ENCODE data around the gene STK17A.
A peak's percentile ranks its signal among the peaks of the same experiment; 100 is the strongest.

STK17A gene

DNA sequence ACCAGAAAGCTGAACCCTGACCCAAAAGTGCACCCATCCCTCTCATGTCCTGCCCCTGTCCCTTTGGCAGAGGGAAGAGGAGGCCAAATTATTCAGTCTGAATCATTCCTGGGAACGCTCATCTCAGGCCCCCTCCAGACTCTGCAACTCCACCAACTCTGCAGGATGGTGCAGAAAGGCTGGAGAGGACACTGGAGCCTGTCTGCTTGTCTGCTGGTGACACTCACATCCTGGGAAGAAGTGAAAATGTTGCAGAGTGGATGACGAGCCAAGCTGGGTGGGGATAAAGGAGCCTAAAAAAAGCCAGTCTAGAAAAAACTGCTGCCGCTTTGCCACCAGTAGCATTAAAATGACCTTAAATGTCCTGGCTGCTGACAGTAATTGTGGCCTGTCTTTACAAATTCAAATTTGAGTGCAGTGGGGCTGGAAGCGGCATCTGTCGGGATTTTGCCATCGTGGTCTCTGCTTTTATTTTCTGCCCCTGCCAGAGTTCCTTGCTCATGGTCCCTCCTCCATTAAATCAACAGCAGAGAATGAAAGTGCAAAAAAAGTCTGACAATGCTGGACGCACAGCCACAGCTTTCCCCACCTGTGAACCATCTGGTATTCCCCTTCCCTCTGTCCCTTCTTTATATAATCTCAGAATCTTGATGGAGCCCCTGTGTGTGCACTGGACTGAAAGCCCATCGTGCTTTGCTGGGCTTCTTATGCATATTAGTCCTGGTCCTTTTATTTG lies 63.9 kb downstream of the STK17A start:
- no peaks in the 10 kb centered on the region for H3K27me3 ChIP-seq (ENCODE audit: insufficient read depth, low read length, poor library complexity, severe bottlenecking)
- H3F3A ChIP-seq (ENCODE audit: low read depth): peaks cover 28% of the 10 kb centered on the region
- H3K4me2 ChIP-seq (ENCODE audit: low read depth, low read length, poor library complexity, severe bottlenecking): peak overlapping the region; percentile 89
- peaks cover 10% of the 10 kb centered on the region for H4K20me1 ChIP-seq (ENCODE audit: insufficient read depth, low read length, poor library complexity, severe bottlenecking)
- peaks cover 37% of the 10 kb centered on the region for H3K36me3 ChIP-seq (ENCODE audit: insufficient read depth, low read length)
- peaks cover 63% of the 10 kb centered on the region for H3K4me1 ChIP-seq (ENCODE audit: insufficient read depth, low read length, poor library complexity, severe bottlenecking)
- TF ChIP-seq EZH2phosphoT487 (IDR thresholded peaks at IDR 0.05; ENCODE audit: borderline replicate concordance): no peak
- TF ChIP-seq, protein P1, sequence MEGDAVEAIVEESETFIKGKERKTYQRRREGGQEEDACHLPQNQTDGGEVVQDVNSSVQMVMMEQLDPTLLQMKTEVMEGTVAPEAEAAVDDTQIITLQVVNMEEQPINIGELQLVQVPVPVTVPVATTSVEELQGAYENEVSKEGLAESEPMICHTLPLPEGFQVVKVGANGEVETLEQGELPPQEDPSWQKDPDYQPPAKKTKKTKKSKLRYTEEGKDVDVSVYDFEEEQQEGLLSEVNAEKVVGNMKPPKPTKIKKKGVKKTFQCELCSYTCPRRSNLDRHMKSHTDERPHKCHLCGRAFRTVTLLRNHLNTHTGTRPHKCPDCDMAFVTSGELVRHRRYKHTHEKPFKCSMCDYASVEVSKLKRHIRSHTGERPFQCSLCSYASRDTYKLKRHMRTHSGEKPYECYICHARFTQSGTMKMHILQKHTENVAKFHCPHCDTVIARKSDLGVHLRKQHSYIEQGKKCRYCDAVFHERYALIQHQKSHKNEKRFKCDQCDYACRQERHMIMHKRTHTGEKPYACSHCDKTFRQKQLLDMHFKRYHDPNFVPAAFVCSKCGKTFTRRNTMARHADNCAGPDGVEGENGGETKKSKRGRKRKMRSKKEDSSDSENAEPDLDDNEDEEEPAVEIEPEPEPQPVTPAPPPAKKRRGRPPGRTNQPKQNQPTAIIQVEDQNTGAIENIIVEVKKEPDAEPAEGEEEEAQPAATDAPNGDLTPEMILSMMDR (conservative IDR thresholded peaks at IDR 0.05; ENCODE audit: low read length): no peak
- no peaks in the 10 kb centered on the region for H3K9me2 ChIP-seq (replicated peaks; ENCODE audit: low read depth, low read length)
- H3K4me3 ChIP-seq (ENCODE audit: low read length, poor library complexity, severe bottlenecking): no peak overlapping the region
- peaks cover 51% of the 10 kb centered on the region for H3K79me2 ChIP-seq (ENCODE audit: insufficient read depth, low read length)
- H2AFZ ChIP-seq (ENCODE audit: low read length): no peak overlapping the region
- no peaks in the 10 kb centered on the region for H3K9me3 ChIP-seq (ENCODE audit: insufficient read depth, low read depth, low read length)
- peak overlapping the region; percentile 59 for H3K9ac ChIP-seq (ENCODE audit: low read depth, low read length, poor library complexity, severe bottlenecking)

DNA sequence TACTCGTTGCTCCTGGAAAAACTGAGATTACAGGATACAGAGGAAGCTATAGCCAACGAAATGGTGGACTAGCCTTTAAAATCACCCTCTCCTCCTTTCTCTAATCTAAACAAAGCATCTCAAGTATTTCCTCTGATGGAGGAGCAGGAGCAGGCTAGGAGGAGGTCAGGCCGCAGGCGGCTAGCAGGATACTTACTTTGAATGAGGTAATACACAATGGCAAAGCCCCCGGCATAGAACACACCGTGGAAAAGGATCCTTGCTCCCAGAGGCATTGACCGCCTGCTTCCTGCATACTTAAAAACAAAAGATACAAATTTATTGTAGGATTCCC lies 64.4 kb downstream of the STK17A start:
- no peak overlapping the region for H2AFZ ChIP-seq (ENCODE audit: low read length)
- H3K27me3 ChIP-seq (ENCODE audit: insufficient read depth, low read length, poor library complexity, severe bottlenecking): no peaks in the 10 kb centered on the region
- H3K9ac ChIP-seq (ENCODE audit: low read depth, low read length, poor library complexity, severe bottlenecking): peak overlapping the region; percentile 59
- H4K20me1 ChIP-seq (ENCODE audit: insufficient read depth, low read length, poor library complexity, severe bottlenecking): peaks cover 10% of the 10 kb centered on the region
- H3F3A ChIP-seq (ENCODE audit: low read depth): peaks cover 28% of the 10 kb centered on the region
- H3K4me1 ChIP-seq (ENCODE audit: insufficient read depth, low read length, poor library complexity, severe bottlenecking): peaks cover 69% of the 10 kb centered on the region
- peak overlapping the region; percentile 64 for H3K4me3 ChIP-seq (ENCODE audit: low read length, poor library complexity, severe bottlenecking)
- peaks cover 37% of the 10 kb centered on the region for H3K36me3 ChIP-seq (ENCODE audit: insufficient read depth, low read length)
- no peaks in the 10 kb centered on the region for H3K9me3 ChIP-seq (ENCODE audit: insufficient read depth, low read depth, low read length)
- peaks cover 53% of the 10 kb centered on the region for H3K79me2 ChIP-seq (ENCODE audit: insufficient read depth, low read length)
- H3K9me2 ChIP-seq (replicated peaks; ENCODE audit: low read depth, low read length): no peaks in the 10 kb centered on the region
- TF ChIP-seq EZH2phosphoT487 (IDR thresholded peaks at IDR 0.05; ENCODE audit: borderline replicate concordance): no peak
- H3K4me2 ChIP-seq (ENCODE audit: low read depth, low read length, poor library complexity, severe bottlenecking): peak overlapping the region; percentile 89

DNA sequence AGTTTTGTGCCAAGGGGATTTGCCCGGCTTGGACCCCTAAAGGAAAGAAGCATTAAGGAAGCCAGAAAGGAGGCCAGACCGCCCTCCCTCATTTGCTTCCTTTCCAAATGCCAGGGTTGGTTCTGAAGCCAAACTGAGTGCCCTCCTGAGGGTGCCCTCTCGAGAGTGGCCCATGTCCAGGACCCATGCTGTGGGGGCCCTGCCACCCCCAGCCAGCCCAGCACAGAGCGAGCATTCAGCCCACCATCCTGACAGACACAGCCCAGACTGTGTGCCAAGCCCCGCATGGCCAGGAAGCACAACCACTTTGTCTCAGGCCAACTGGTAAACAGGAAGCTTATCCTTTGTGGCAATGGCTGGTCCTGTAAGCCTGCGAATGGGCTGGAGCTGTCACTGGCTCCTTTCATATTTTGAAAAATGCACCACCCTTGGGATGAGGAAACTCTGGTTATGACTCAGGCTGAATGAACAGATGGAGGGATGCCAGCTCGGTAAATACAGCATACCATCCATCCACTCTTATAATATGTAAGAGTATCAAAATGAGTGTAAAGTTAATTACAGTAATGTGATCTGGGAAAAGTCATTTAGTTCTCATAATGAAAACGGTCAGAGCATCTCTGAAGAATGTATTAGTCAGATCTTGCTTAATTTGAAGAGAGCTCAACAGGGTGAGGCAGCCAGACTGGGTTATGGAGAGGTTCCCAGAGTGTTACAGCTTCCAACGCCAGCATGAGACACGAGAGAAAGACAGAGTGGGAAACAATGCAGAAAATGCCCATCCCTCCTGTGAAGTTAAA lies 65.0 kb downstream of the STK17A start:
- Histone ChIP-seq H3K4me1 (ENCODE audit: insufficient read depth, low read length, poor library complexity, severe bottlenecking) (peaks cover 73% of the 10 kb centered on the region), H3K9me3 (ENCODE audit: insufficient read depth, low read depth, low read length) (no peaks in the 10 kb centered on the region), H2AFZ (ENCODE audit: low read length) (no peak overlapping the region), H4K20me1 (ENCODE audit: insufficient read depth, low read length, poor library complexity, severe bottlenecking) (peaks cover 10% of the 10 kb centered on the region), H3K79me2 (ENCODE audit: insufficient read depth, low read length) (peaks cover 56% of the 10 kb centered on the region), H3K4me3 (ENCODE audit: low read length, poor library complexity, severe bottlenecking) (peak overlapping the region; percentile 64), H3K9ac (ENCODE audit: low read depth, low read length, poor library complexity, severe bottlenecking) (peak overlapping the region; percentile 59), H3F3A (ENCODE audit: low read depth) (peaks cover 28% of the 10 kb centered on the region), H3K36me3 (ENCODE audit: insufficient read depth, low read length) (peaks cover 37% of the 10 kb centered on the region), H3K4me2 (ENCODE audit: low read depth, low read length, poor library complexity, severe bottlenecking) (peak overlapping the region; percentile 89), H3K27me3 (ENCODE audit: insufficient read depth, low read length, poor library complexity, severe bottlenecking) (no peaks in the 10 kb centered on the region), H3K9me2 (replicated peaks; ENCODE audit: low read depth, low read length) (no peaks in the 10 kb centered on the region)
- TF ChIP-seq, protein P1 (conservative IDR thresholded peaks at IDR 0.05; ENCODE audit: low read length): no peak
- TF ChIP-seq EZH2phosphoT487 (IDR thresholded peaks at IDR 0.05; ENCODE audit: borderline replicate concordance): no peak
